Rectal smooth muscle tissue (tissue), 1 donor: ENCODE results near the gene FARP1.
"Not testable (repeated sequence)": the region's sequence is repeated elsewhere in the genome, so short reads cannot be mapped to it uniquely, and the experiment has no call there.

Source experiments
- H3K27ac ChIP-seq: one replicate; pipeline ENCODE4 v1.7.0; 2013; ENCODE audit warnings: low read depth, low read length, inconsistent platforms
- H3K27me3 ChIP-seq: one replicate; pipeline ENCODE4 v1.7.0; 2013; ENCODE audit warnings: low read length; ENCODE audit not compliant: control insufficient read depth, insufficient read depth
- H3K36me3 ChIP-seq: one replicate; pipeline ENCODE4 v1.7.0; 2013; ENCODE audit warnings: low read length; ENCODE audit not compliant: control insufficient read depth, insufficient read depth
- H3K4me1 ChIP-seq: one replicate; pipeline ENCODE4 v1.7.0; 2013; ENCODE audit warnings: low read length; ENCODE audit not compliant: control insufficient read depth, insufficient read depth
- H3K4me3 ChIP-seq: one replicate; pipeline ENCODE4 v1.7.0; 2013; ENCODE audit warnings: low read length
- H3K9ac ChIP-seq: one replicate; pipeline ENCODE4 v1.7.0; 2013; ENCODE audit warnings: low read length

Gene FARP1

DNA sequence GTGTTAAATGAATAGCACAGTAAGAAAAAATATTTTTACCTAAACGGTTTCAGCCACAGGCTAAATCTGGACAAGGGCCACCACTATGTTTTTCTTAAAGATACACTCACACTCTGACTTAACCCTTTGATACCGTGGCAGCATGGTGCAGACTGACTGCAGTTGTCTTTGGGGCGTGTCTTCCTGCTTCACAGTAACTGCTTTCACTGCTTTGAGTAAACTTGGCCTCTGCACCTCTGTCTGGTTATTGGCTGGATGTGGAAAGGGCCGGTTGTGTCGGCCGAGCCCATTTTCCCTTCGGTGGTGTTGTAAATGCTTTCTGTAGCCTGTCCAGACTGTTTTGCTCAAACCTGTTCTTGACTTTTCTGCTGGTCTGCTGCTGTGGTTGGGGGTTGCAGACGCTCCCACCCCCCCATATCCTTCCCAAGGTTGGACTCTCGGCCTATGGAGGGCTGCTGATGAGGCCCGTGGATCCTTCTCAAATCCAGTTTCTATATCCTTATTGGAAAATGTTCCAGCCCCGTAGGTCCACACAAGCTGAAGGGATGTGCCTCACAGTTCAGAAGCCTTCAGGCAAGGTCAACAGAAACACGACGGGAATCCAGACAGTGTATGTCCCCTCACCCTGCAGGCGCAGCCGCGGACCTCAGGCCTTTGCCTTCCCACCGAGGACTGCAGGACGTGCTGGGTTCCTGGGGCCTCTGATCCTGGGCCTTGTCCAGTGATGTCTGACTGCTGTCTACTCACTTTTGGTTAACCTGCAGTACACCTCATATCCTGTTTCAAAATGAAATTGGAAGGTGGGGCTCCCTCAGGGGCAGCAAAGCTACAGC is 124.4 kb downstream of the FARP1 start:
- peak overlapping the region; percentile 60 for H3K27ac ChIP-seq
- H3K36me3 ChIP-seq = no peaks in the 10 kb centered on the region
- H3K27me3 ChIP-seq = no peaks in the 10 kb centered on the region
- H3K4me3 ChIP-seq = peak overlapping the region; percentile 45
- no peak overlapping the region for H3K9ac ChIP-seq
- peaks cover 12% of the 10 kb centered on the region for H3K4me1 ChIP-seq

DNA sequence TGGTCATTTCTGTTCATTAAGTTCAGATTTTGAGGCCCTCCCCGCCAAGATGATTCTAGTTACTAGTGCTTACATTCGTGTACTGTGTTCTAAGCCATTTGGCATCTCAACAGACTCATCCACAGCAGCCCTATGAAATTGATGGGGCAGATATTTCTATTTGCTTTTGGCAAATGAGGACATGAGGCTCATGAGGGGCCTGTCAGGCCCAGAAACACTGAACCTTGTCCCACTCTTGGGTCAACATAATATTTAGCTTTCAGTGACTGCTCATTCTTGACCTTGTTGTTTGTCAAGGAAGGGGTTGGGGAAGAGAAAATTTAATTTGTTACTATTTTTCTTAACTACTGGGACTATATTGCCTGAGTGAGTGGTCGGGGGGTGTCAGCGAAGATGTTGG is 126.5 kb downstream of the FARP1 start:
- H3K27ac ChIP-seq = no peak overlapping the region

DNA sequence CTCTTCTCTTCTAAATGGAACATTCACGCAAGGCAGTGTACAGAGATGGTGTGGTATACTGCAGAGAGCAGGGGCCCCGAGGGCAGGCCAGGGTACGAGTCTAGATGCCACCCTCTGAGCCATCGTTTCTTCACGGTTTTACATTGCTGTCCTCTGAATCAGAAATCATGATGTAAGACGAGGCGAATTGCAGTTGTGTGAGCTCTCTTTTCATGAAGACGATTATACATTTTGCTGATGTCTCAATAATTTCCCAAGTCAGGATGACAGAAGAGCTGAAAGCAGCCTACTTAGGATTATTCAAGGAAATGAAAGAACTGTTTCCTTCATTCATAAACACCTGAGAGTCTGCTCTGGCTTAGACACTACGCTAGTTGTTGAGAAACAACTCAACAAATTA is 127.9 kb downstream of the FARP1 start:
- no peak overlapping the region for H3K9ac ChIP-seq
- H3K36me3 ChIP-seq = no peaks in the 10 kb centered on the region
- no peaks in the 10 kb centered on the region for H3K27me3 ChIP-seq
- H3K4me3 ChIP-seq = no peak overlapping the region
- no peak overlapping the region for H3K27ac ChIP-seq
- peaks cover 17% of the 10 kb centered on the region for H3K4me1 ChIP-seq

More for the DNA sequence above, 126.5 kb downstream of the FARP1 start:
- peaks cover 12% of the 10 kb centered on the region for H3K4me1 ChIP-seq
- no peaks in the 10 kb centered on the region for H3K27me3 ChIP-seq
- no peak overlapping the region for H3K9ac ChIP-seq
- H3K4me3 ChIP-seq = no peak overlapping the region
- no peaks in the 10 kb centered on the region for H3K36me3 ChIP-seq

DNA sequence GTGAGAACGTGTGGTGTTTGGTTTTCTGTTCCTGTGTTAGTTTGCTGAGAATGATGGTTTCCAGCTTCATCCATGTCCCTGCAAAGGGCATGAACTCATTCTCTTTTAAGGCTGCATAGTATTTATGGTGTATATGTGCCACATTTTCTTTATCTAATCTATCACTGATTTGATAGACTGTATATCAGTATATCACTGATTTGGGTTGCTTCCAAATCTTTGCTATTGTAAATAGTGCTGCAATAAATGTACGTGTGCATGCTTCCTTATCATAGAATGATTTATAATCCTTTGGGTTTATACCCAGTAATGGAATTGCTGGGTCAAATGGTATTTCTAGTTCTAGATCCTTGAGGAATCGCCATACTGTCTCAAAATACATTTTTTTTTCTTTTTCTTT is 128.8 kb downstream of the FARP1 start:
- not testable (repeated sequence) for H3K27me3 ChIP-seq, H3K36me3 ChIP-seq, H3K9ac ChIP-seq, H3K4me3 ChIP-seq, H3K27ac ChIP-seq
- H3K4me1 ChIP-seq = peaks cover 18% of the 10 kb centered on the region

DNA sequence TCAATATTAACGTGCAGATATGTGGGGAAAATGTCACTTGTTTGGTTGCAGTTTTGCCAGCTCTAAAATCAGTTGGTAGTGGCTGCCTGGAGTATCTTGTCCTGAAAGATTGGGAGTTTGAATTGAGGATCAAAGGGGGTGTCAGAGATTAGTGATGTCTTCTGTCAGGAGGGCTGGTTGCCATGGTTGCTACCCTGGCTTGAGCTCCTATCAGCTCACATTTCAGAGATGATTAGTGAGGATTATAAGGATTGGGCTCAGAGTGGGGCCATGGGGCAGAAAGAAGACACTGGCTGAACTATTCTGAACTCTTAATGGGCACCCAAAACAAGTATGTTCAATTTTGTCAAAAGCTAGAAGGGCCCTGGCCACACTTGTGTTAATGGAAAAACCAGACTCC is 129.7 kb downstream of the FARP1 start:
- no peak overlapping the region for H3K4me3 ChIP-seq
- H3K36me3 ChIP-seq = no peaks in the 10 kb centered on the region
- peaks cover 13% of the 10 kb centered on the region for H3K4me1 ChIP-seq
- H3K27ac ChIP-seq = no peak overlapping the region
- H3K9ac ChIP-seq = no peak overlapping the region
- no peaks in the 10 kb centered on the region for H3K27me3 ChIP-seq

DNA sequence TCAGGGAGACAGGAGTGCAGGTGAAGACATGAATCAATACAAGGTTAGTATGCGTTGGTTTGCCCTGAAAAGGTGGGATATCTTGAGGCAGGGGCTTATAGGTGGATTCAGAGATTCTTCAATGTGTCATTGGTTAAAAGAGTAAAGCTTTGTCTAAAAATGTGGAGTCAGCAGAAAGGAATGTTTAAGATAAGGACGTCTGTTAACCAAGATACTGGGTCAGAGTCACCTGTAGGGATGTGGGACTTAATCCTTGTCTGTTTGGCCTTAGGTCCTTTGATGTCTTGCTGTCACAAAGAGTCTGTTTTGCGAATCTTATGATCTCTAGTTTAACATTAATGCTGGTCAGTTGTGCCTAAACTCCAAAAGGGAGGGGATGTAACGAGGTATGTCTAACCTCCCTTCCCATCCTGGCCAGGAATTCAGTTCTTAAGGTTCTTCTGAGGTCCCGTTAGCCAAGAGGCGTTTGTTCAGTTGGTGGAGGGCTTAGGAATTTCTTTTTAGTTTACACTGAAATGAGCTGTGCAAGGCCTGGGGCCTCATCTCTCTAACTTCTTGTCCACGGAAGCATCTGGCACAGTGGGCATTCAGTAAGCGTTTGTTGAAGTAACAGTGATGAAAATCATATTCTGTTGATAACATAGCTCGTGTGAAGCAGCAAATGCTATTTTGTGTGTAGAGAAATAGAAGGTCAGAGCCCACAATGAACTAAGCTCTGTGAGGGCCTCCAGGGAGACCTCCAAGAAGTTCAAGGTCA is 130.4 kb downstream of the FARP1 start:
- H3K9ac ChIP-seq = no peak overlapping the region
- H3K36me3 ChIP-seq = no peaks in the 10 kb centered on the region
- no peak overlapping the region for H3K27ac ChIP-seq
- peaks cover 11% of the 10 kb centered on the region for H3K4me1 ChIP-seq
- H3K27me3 ChIP-seq = no peaks in the 10 kb centered on the region
- H3K4me3 ChIP-seq = no peak overlapping the region

DNA sequence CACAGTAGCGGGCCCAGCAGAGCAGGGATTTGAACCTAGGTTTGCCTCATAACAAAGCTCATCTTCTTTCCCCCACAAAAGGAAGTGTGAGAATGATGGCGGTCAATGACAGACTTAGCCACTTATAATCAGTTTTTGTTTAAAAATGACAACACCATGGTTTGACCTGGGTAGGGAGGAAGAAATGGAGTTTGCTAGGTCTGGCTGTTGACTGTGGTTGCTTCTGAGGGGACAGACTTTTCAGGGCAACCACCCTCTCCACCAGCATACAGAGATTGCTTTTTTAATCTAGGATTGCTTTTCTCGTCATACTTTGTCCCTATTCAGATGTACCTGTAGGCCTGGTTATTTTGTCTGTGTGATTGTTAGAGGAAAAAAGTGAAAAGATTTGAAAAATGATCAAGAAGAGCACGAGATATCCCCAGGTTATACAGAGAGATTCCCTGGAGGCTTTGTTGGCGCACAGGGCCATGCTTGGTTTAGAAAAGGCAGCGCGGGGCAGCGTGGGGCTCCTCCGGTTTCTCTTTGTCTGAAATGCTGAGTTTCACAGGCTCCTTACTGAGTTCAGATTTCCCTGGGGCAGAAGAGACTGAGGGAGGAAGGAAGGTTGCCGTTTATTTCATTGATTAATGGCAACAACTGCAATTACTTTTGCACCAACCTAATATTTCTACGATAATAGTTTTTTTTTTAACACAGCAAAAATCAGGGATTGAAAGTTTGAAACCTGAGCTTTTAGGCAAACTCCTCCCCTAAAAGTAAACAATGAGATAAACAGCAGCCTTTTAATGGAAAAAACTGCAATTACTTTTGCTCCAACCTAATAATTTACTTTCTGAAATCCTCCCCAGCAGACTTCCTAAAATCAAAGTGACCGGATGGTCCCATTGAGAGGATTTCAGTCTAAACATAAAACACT is 131.2 kb downstream of the FARP1 start:
- H3K9ac ChIP-seq = no peak overlapping the region
- H3K27me3 ChIP-seq = no peaks in the 10 kb centered on the region
- H3K27ac ChIP-seq = no peak overlapping the region
- peaks cover 11% of the 10 kb centered on the region for H3K4me1 ChIP-seq
- H3K36me3 ChIP-seq = no peaks in the 10 kb centered on the region
- no peak overlapping the region for H3K4me3 ChIP-seq

DNA sequence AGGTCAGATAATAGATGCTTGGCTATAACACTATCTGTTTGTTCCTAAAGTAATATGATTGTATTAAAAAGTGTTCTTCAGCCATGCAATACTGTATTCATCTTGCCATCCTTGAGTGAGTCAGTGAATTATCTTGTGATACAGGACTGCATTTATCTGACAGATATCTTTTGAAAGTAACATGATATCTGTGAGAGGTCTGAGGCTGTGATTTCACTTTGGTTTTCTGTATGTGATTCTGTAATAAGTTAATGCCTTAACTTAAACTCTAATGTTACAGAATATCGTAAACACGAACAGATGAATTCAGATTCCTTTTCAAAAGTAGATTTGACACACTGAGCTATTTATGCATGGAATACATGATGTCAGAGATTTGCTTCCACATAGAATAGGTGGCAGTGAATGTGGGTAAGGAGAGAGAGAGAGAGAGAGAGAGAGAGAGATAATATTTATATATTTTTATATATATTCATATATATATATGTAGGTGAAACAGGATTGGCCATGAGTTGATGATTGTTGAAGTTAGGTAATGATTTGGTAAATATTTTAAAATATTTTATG is 132.1 kb downstream of the FARP1 start:
- no peak overlapping the region for H3K4me3 ChIP-seq
- H3K27ac ChIP-seq = no peak overlapping the region
- H3K27me3 ChIP-seq = no peaks in the 10 kb centered on the region
- H3K4me1 ChIP-seq = peaks cover 11% of the 10 kb centered on the region
- H3K36me3 ChIP-seq = no peaks in the 10 kb centered on the region
- no peak overlapping the region for H3K9ac ChIP-seq

DNA sequence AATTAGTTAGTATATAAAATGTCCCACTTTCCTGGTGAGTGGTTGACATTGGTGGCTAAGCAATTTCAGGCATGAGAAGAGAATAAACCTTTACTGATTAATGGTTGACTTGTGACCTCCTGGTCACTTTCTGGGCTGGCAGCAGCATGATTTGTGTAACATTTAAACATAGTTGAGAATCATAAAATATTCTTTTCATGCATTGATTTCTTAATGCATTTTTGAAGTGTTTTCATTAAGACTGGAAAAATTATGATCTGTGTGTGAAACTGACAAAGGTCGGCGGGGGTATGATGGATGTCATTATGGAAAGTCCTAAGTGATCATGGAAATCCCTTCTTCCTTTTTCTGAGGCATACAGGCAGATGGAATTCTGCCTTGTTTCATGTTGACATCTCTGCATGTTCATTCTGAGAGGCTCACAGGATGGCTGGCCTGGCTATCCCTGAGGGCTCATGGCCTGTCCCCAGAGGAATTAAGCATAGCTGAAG is 132.8 kb downstream of the FARP1 start:
- Histone ChIP-seq H3K4me1 (peaks cover 11% of the 10 kb centered on the region), H3K4me3 (no peak overlapping the region), H3K36me3 (no peaks in the 10 kb centered on the region), H3K27ac (no peak overlapping the region), H3K27me3 (no peaks in the 10 kb centered on the region), H3K9ac (no peak overlapping the region)

DNA sequence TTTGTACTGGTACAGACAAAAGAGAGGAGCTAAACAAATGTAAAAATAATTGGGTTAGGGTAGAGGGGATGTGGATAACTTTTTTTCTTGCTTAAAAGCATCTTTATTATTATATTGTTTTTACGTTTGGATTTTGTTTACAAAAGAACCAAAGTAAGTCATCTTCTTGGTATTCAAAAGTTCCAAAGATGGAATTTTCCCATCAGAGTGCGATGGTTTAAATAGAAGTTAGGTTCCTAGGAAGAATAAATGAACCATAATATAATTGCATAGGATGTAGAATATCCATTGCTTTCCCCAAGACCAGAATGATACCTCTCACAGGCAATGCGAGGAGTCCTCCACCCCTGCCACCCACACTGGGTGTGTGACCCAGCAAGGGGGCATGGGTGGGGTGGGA is 133.6 kb downstream of the FARP1 start:
- H3K27me3 ChIP-seq = no peaks in the 10 kb centered on the region

DNA sequence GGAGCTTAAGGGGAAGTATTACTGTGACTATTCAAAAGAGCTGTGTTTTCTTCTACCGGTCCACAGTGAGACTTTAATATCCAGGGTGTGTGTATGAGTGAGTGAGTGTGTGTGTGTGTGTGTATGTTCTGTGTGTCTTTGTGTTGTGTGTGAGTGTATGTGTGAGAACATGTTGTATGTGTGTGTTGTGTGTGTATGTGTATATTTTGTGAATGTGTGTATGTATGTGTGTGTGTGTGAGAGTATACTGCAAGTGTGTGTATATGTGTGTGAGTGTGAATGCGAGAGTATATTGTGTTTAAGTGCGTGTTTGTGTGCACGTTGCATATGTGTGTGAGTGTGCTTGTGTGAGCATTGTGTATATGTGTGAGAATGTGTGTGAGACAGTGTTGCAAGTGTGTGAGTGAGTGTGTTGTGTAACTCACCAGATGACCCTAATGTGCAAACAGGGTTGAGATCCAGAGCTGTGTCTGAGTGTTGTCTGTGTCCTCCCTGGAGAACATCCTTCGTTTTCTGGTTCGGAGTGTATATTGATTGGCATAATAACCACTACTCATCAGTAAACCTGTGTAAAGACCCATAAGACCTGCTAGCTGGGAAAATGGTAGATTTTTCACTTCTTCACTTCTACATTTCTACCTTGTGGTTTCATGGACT is 135.3 kb downstream of the FARP1 start:
- no peak overlapping the region for H3K27ac ChIP-seq
- no peaks in the 10 kb centered on the region for H3K27me3 ChIP-seq
- H3K4me1 ChIP-seq = peaks cover 11% of the 10 kb centered on the region
- H3K36me3 ChIP-seq = no peaks in the 10 kb centered on the region
- no peak overlapping the region for H3K9ac ChIP-seq
- H3K4me3 ChIP-seq = no peak overlapping the region

More for the DNA sequence above, 133.6 kb downstream of the FARP1 start:
- Histone ChIP-seq H3K9ac (no peak overlapping the region), H3K27ac (no peak overlapping the region), H3K4me3 (no peak overlapping the region), H3K36me3 (no peaks in the 10 kb centered on the region), H3K4me1 (peaks cover 11% of the 10 kb centered on the region)
